ENCODE measurements around the gene HOXD9.

The HOXD9 gene

DNA sequence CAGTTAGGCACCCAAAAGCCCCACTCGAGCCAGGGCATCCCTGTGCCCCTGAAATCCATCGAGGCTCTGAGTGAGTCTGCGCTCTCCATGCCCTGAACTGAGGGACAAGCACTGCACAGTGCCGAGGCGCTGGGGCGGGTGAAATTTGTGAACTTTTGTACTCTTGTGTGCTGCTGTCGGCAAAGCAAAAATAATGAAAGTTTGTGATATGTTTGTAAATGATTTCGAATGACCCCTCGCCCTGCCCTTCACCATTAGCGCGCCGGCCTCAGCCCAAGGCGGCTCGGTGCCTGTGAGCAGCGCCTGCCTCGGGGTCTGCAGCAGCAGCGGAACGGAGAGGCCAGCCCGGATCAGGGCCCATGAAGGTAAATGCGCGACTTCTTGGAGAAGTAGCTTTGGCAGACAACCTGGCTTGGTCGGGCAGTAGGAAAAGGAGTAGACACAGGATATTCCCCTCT lies 27.0 kb downstream of the HOXD9 start:
- in situ Hi-C loops (cut with HindIII; ENCODE audit: low sequenced_read_pairs) = loop anchor here (25.0 kb wide), 1 partner anchor 488 kb away; no protein-coding TSS in a partner anchor

- in situ Hi-C loops (cut with HindIII; ENCODE audit: low sequenced_read_pairs) = loop anchor here (25.0 kb wide), 1 partner anchor 487 kb away; no protein-coding TSS in a partner anchor
Measured at GRCh38 chr2:176149939-176150583, 27.5 kb downstream of the HOXD9 start.

- in situ Hi-C loops (cut with HindIII; ENCODE audit: low sequenced_read_pairs) = no loop called here
Measured at GRCh38 chr2:176150584-176151441, 28.3 kb downstream of the HOXD9 start.

DNA sequence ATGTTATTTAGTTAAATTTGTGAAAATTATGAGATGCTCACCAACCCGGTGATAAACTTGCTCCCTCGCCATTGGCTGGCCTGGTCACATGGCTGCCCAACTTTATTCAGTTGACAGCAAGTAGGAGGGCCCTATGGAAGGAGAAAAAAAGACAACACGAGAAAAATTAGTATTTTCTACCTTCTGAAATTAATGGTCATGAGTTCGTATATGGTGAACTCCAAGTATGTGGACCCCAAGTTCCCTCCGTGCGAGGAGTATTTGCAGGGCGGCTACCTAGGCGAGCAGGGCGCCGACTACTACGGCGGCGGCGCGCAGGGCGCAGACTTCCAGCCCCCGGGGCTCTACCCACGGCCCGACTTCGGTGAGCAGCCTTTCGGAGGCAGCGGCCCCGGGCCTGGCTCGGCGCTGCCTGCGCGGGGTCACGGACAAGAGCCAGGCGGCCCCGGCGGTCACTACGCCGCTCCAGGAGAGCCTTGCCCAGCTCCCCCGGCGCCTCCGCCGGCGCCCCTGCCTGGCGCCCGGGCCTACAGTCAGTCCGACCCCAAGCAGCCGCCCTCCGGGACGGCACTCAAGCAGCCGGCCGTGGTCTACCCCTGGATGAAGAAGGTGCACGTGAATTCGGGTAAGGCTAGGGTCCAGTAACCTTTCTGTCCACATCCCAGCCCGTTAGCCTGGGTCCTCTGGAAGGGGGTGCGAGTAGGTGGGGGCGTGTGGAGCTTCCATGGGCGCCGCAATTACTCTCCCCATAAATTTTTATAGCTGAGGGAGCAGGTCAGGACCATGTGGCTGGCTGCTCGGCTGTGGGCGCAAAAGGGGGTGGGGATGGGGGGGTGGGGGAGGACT lies 29.1 kb downstream of the HOXD9 start, which contains the start of gene HOXD4:
Gene HOXD4 (plus strand): TSS at position 109 of the 846 bp plus-strand sequence. CDS start 84 bp downstream, at position 193.
- in situ Hi-C loops (cut with HindIII; ENCODE audit: low sequenced_read_pairs) = no loop called here

DNA sequence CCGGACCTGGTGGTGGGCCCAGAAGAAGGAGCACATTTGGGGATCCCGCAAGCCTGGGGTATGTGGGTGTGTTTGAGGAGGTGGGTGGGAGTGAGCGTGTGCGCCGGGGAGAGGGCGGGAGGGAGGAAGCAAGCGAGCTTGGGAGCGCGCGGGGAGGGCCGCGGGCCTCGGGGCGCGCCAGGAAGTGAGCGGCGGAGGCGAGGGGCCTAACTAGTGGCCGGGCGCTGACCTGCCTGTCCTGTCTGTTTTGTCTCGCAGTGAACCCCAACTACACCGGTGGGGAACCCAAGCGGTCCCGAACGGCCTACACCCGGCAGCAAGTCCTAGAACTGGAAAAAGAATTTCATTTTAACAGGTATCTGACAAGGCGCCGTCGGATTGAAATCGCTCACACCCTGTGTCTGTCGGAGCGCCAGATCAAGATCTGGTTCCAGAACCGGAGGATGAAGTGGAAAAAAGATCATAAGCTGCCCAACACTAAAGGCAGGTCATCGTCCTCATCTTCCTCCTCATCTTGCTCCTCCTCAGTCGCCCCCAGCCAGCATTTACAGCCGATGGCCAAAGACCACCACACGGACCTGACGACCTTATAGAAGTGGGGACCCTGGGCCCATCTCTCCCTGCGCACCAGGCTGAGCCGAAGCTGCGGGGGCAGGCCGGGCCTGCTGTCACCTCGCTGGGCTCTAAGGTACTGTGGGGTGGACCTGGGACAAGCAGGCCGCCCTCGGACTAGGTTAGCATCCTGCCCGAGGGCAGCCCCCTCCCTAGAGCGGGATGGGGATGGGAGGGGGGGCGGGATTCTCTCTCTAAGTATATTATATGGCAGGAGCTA lies 30.0 kb downstream of the HOXD9 start:
- in situ Hi-C loops (cut with HindIII; ENCODE audit: low sequenced_read_pairs) = no loop called here

DNA sequence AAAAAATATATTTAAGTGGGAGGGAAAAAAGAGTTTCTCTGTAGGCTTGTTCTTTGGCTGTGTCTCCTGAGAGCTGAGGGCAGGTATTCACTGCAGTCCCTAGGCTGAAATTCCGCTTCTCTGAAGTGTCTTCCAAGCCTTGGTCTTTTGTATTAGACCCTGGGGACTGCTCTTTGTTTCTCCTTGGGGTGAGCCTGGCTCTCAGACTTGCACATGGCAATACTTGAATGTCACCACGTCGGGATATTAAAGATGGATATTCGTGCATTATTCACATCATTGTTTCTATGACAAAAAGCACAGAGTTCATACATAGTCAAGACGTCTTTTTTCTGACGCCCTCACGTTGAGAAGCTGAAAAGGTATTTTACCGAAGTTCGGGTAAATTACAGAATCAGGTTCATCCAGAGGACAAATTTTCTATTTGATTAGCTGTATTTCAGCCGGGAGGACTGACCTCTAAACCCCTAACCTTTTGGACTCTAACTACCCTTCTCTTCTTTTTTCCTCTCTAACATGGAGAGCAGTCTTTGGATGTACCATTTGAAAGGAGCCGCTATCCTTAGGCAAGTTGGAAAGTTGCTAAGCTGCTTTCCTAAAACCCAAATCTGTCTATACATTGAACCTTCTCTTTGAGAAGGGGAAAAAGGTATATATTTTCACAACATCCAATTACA lies 32.2 kb downstream of the HOXD9 start:
- in situ Hi-C loops (cut with HindIII; ENCODE audit: low sequenced_read_pairs) = no loop called here

DNA sequence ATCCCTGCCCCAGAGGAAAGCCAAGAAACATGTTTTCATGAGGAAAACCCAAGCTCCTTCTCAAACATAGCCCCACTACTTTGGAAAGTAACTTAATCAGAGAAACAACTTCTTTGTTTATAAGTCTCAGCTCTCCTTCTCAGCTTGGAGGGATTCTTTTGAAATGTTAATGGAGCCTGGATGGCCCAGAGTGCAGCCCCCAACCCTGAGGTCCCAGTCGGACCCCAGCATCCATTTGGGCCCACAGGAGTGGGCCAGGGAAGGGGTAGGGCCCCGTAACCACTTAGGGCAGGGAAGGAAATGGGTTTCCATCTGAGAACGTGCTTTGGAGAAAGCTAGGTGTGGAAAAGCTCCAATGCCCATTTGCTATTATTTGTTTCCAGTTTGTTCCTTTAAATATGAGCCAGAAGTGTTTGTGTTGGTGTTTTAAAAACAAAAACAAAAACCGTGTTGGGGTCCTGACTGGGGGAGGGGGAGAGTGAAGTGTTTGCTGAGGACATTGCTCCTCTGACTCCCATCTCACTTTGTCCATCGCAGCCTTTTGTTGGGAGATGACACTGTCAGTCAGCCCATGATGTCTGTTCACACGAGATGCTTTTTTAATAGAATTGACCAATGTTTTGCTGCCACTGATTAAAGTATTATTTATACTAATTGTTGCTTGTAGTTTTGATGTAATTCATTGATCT lies 33.0 kb downstream of the HOXD9 start:
- in situ Hi-C loops (cut with HindIII; ENCODE audit: low sequenced_read_pairs) = no loop called here

GRCh38 chr2:176156301-176156806 lies 33.8 kb downstream of the HOXD9 start:
- in situ Hi-C loops (cut with HindIII; ENCODE audit: low sequenced_read_pairs) = no loop called here

GRCh38 chr2:176156807-176157498 lies 34.4 kb downstream of the HOXD9 start, which contains the start of gene HOXD3:
Gene HOXD3 (plus strand): TSS chr2:176157307. CDS start chr2:176169115, 11,808 bp downstream.
- in situ Hi-C loops (cut with HindIII; ENCODE audit: low sequenced_read_pairs) = no loop called here

- in situ Hi-C loops (cut with HindIII; ENCODE audit: low sequenced_read_pairs) = no loop called here
Measured at GRCh38 chr2:176157499-176158185, 35.1 kb downstream of the HOXD9 start.

DNA sequence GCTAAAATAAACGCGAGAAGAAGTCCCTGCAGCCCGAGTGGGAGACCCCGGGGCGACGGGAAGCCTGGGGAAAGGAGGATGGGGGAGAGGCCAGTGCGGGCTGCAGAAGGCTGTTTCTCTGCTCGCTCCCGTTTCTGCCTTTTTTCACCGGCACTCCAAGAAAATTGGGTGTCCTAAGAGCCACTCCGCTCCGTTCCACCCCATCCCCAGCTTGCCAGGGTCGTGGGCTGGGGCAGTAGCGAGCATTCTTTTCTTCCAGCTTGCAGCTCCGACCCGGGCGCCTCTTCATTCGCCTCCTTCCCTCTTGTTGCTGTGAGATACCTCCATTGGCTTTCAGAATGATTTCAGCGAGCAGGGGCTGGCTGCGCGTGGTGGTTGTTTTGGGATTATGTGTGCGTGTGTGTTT lies 35.7 kb downstream of the HOXD9 start:
- in situ Hi-C loops (cut with HindIII; ENCODE audit: low sequenced_read_pairs) = no loop called here

GRCh38 chr2:176158855-176159662 lies 36.5 kb downstream of the HOXD9 start:
- in situ Hi-C loops (cut with HindIII; ENCODE audit: low sequenced_read_pairs) = no loop called here

- in situ Hi-C loops (cut with HindIII; ENCODE audit: low sequenced_read_pairs) = no loop called here
Measured at GRCh38 chr2:176159663-176160250, 37.2 kb downstream of the HOXD9 start.

DNA sequence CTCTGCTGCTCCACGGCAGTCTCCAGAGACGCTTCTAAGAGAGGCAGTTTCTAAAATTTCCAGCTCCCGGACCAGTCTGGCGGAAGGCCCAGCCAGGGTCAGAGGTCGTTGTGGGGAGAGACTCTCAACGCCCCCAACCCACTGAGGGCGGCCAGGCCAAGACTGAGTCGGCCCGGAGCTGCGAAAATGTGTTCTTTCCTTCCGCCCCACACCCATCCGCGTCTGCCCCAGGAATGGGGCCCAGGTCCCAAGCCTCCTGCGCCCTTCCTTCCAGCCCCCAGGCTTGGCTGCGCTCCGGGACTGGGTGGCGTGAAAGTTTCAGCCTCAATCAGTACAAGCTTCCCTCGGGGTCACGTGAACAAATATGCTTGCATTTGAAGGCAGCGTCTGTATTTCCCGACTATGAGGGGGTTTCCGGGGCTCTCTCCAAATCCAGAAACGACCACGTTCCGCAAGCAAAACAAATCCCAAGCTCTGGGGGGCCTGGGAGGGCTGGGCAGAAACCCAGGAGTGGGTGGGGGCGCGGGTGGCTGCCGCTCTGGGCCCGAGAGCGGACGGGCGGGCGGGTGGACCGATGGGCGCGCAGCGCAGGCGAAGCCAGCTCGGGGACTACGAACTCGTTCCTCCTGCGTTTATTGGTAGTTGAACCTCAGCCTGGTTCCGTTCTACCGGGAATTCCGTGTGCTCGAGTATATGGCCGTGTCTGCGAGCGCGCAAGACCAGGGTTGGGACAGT lies 37.9 kb downstream of the HOXD9 start:
- in situ Hi-C loops (cut with HindIII; ENCODE audit: low sequenced_read_pairs) = no loop called here

GRCh38 chr2:176160986-176161824 lies 38.7 kb downstream of the HOXD9 start:
- in situ Hi-C loops (cut with HindIII; ENCODE audit: low sequenced_read_pairs) = no loop called here
